Putamen (tissue), 1 donor: ENCODE results near the gene KRTAP12-2.
"Not testable (repeated sequence)": the region's sequence is repeated elsewhere in the genome, so short reads cannot be mapped to it uniquely, and the experiment has no call there.

Source experiments
- DNase-seq: peaks from one replicate; pipeline ENCODE4 v3.0.0-alpha.2; 2016; ENCODE audit warnings: low spot score

Gene KRTAP12-2

GRCh38 chr21:44684077-44684476, 17.4 kb upstream of the KRTAP12-2 start:
- DNase-seq, result no peak

- DNase-seq, result no peak
Measured at GRCh38 chr21:44682580-44683151, 15.9 kb upstream of the KRTAP12-2 start.

GRCh38 chr21:44681861-44682579, 15.3 kb upstream of the KRTAP12-2 start, which contains the start of gene KRTAP12-1:
KRTAP12-1 (minus strand) TSS chr21:44682163; CDS start chr21:44682123, 40 bp downstream.
- no peak for DNase-seq

- no peak for DNase-seq
Measured at GRCh38 chr21:44681152-44681551, 14.4 kb upstream of the KRTAP12-2 start.

GRCh38 chr21:44677881-44678280, 11.2 kb upstream of the KRTAP12-2 start:
- no peak for DNase-seq

GRCh38 chr21:44671911-44672310, 5.2 kb upstream of the KRTAP12-2 start:
- DNase-seq, result no peak

- DNase-seq, result no peak
Measured at GRCh38 chr21:44670642-44671432, 4.1 kb upstream of the KRTAP12-2 start.

GRCh38 chr21:44667612-44668011, 885 bp upstream of the KRTAP12-2 start:
- no peak for DNase-seq

- no peak for DNase-seq
Measured at GRCh38 chr21:44664691-44665090, 2.0 kb downstream of the KRTAP12-2 start.

- DNase-seq, result not testable (repeated sequence)
Measured at GRCh38 chr21:44661567-44661966, 5.2 kb downstream of the KRTAP12-2 start.

GRCh38 chr21:44658913-44659595, 7.7 kb downstream of the KRTAP12-2 start:
- DNase-seq, result no peak

- DNase-seq, result no peak
Measured at GRCh38 chr21:44658541-44658910, 8.2 kb downstream of the KRTAP12-2 start.

- no peak for DNase-seq
Measured at GRCh38 chr21:44657635-44658540, 8.8 kb downstream of the KRTAP12-2 start, which contains the start of gene KRTAP12-3. KRTAP12-3 (plus strand) TSS chr21:44657932; CDS start chr21:44657980, 48 bp downstream.

GRCh38 chr21:44656868-44657267, 9.9 kb downstream of the KRTAP12-2 start:
- DNase-seq, result no peak

- no peak for DNase-seq
Measured at GRCh38 chr21:44654576-44655175, 12.1 kb downstream of the KRTAP12-2 start, which contains the start of gene KRTAP12-4. KRTAP12-4 (minus strand) TSS chr21:44654659; CDS start chr21:44654614, 45 bp downstream.

GRCh38 chr21:44653656-44654575, 12.8 kb downstream of the KRTAP12-2 start:
- no peak for DNase-seq

- no peak for DNase-seq
Measured at GRCh38 chr21:44653123-44653522, 13.6 kb downstream of the KRTAP12-2 start.

GRCh38 chr21:44650973-44651675, 15.6 kb downstream of the KRTAP12-2 start:
- no peak for DNase-seq
